H1 (cell line): ENCODE measurements around the gene FREM2. TPM values are rescaled to one million over a fixed set of nuclear protein-coding genes. Genes with fewer than 3 reads are reported as not detected.

ENCODE experiments used
- CTCF ChIA-PET: fragments of 300-600 bp; sonication (Branson Sonifier 250); formaldehyde crosslinking; loops from one replicate; lab custom pipeline; 2021; ENCODE audit not compliant: partially characterized antibody; lab: Charles Lee
- POLR2A ChIA-PET: fragments of 300-600 bp; sonication (Branson Sonifier 250); formaldehyde crosslinking; loops from one replicate; lab custom pipeline; 2021; ENCODE audit warnings: inconsistent platforms; ENCODE audit not compliant: partially characterized antibody; lab: Charles Lee
- DNase-seq, 2 experiments: peaks; one replicate each; pipeline versions ENCODE4 v3.0.0 to v3.0.0-alpha.2; 2010 to 2022; ENCODE audit warnings: low spot score in 2 of 2, low read depth in 1 of 2, mixed read lengths in 1 of 2
- FAIRE-seq: peaks from 2 replicates; lab custom pipeline; 2011; peaks lifted over from hg19 to GRCh38; lab: Jason Lieb, UNC
- H2AFZ ChIP-seq: 2 replicates; pipeline ENCODE4 v1.8.1; 2012; ENCODE audit warnings: low read length, inconsistent platforms
- H2AK5ac ChIP-seq: 2 replicates; pipeline ENCODE4 v1.6.1; 2013; ENCODE audit warnings: low read depth, low read length
- H2BK120ac ChIP-seq: replicated peaks from 2 replicates; pipeline ENCODE3; 2013; ENCODE audit warnings: low read depth, low read length, inconsistent platforms
- H2BK12ac ChIP-seq: 2 replicates; pipeline ENCODE4 v1.6.1; 2013; ENCODE audit warnings: low read depth, low read length
- H2BK15ac ChIP-seq: 2 replicates; pipeline ENCODE4 v1.6.1; 2013; ENCODE audit warnings: low read length
- H2BK20ac ChIP-seq: 2 replicates; pipeline ENCODE4 v1.6.1; 2013; ENCODE audit warnings: low read length
- H2BK5ac ChIP-seq: 2 replicates; pipeline ENCODE4 v1.6.1; 2013; ENCODE audit warnings: low read depth, low read length
- H3K14ac ChIP-seq: 2 replicates; pipeline ENCODE4 v1.6.1; 2013; ENCODE audit warnings: inconsistent platforms; ENCODE audit not compliant: insufficient read length
- H3K18ac ChIP-seq: 2 replicates; pipeline ENCODE4 v1.6.1; 2013; ENCODE audit warnings: low read length; ENCODE audit errors: extremely low read depth
- H3K23ac ChIP-seq: 2 replicates; pipeline ENCODE4 v1.6.1; 2013; ENCODE audit warnings: inconsistent platforms; ENCODE audit not compliant: insufficient read length
- H3K23me2 ChIP-seq: 2 replicates; pipeline ENCODE4 v1.6.1; 2013; ENCODE audit warnings: low read depth, low read length
- H3K27ac ChIP-seq: 2 replicates; pipeline ENCODE4 v1.6.1; 2011; ENCODE audit warnings: low read depth, low read length, inconsistent platforms
- H3K27me3 ChIP-seq, 4 experiments: replicated peaks in 1 of 4; 1 replicate in 1 of 4; 2 replicates in 3 of 4; pipeline versions ENCODE4 v1.6.1 to v1.8.1; 2011 to 2013; ENCODE audit warnings: low read length in 3 of 4, mild to moderate bottlenecking in 3 of 4, inconsistent platforms in 2 of 4, mixed read lengths in 2 of 4, moderate library complexity in 1 of 4; ENCODE audit not compliant: control insufficient read depth in 3 of 4, insufficient read depth in 3 of 4; ENCODE audit errors: extremely low read depth in 1 of 4
- H3K36me3 ChIP-seq, 4 experiments: 2 replicates each; pipeline versions ENCODE4 v1.6.1 to v1.8.1; 2011 to 2013; ENCODE audit warnings: mild to moderate bottlenecking in 4 of 4, low read length in 3 of 4, moderate library complexity in 2 of 4, control low read depth in 1 of 4, inconsistent platforms in 1 of 4; ENCODE audit not compliant: insufficient read depth in 4 of 4, control insufficient read depth in 2 of 4
- H3K4ac ChIP-seq: replicated peaks from 2 replicates; pipeline ENCODE3; 2013; ENCODE audit warnings: low read length, low read depth, mixed read lengths, inconsistent platforms; ENCODE audit not compliant: insufficient read length
- H3K4me1 ChIP-seq, 4 experiments: replicated peaks in 1 of 4; 1 replicate in 1 of 4; 2 replicates in 3 of 4; pipeline versions ENCODE4 v1.6.1 to v1.8.1; 2011 to 2013; ENCODE audit warnings: low read length in 3 of 4, inconsistent platforms in 2 of 4, mixed read lengths in 1 of 4; ENCODE audit not compliant: insufficient read depth in 4 of 4, control insufficient read depth in 3 of 4
- H3K4me2 ChIP-seq, 2 experiments: 2 replicates each; pipeline versions ENCODE4 v1.6.1 to v1.8.1; 2011 to 2013; ENCODE audit warnings: low read depth in 2 of 2, low read length in 2 of 2, control low read depth in 1 of 2, inconsistent platforms in 1 of 2, mild to moderate bottlenecking in 1 of 2; ENCODE audit not compliant: insufficient read depth in 1 of 2
- H3K4me3 ChIP-seq, 4 experiments: fragments of 200-600, 300-600 bp in 1 of 4; sonication (generic), shearing (Covaris generic), sonication (Bioruptor Twin) in 1 of 4; 2 replicates each; pipeline versions ENCODE4 v1.5.1 to v1.8.1; 2011 to 2016; ENCODE audit warnings: low read length in 4 of 4, low read depth in 3 of 4, control low read depth in 2 of 4, inconsistent platforms in 2 of 4, mild to moderate bottlenecking in 2 of 4, mixed read lengths in 1 of 4, moderate library complexity in 1 of 4; ENCODE audit not compliant: insufficient read depth in 2 of 4; ENCODE audit errors: extremely low read depth in 1 of 4
- H3K56ac ChIP-seq: replicated peaks from 2 replicates; pipeline ENCODE3; 2013; ENCODE audit warnings: low read depth, mild to moderate bottlenecking, mixed read lengths, low read length, inconsistent platforms; ENCODE audit not compliant: insufficient read length
- H3K79me1 ChIP-seq: 2 replicates; pipeline ENCODE4 v1.6.1; 2013; ENCODE audit warnings: low read depth, low read length, control low read depth
- H3K79me2 ChIP-seq, 2 experiments: 2 replicates each; pipeline versions ENCODE4 v1.6.1 to v1.8.1; 2012 to 2013; ENCODE audit warnings: low read length in 2 of 2, mild to moderate bottlenecking in 2 of 2, inconsistent platforms in 1 of 2; ENCODE audit not compliant: insufficient read depth in 2 of 2, control insufficient read depth in 1 of 2
- H3K9ac ChIP-seq, 4 experiments: replicated peaks in 1 of 4; 1 replicate in 1 of 4; 2 replicates in 3 of 4; pipeline versions ENCODE4 v1.6.1 to v1.8.1; 2011 to 2013; ENCODE audit warnings: low read depth in 3 of 4, low read length in 3 of 4, control low read depth in 2 of 4, mild to moderate bottlenecking in 2 of 4, moderate library complexity in 2 of 4, inconsistent platforms in 1 of 4; ENCODE audit errors: extremely low read depth in 1 of 4
- H3K9me3 ChIP-seq, 2 experiments: 2 replicates each; pipeline versions ENCODE4 v1.6.1 to v1.8.1; 2012 to 2013; ENCODE audit warnings: mild to moderate bottlenecking in 2 of 2, moderate library complexity in 2 of 2, control low read depth in 1 of 2, inconsistent platforms in 1 of 2, low read depth in 1 of 2, low read length in 1 of 2, mixed read lengths in 1 of 2; ENCODE audit not compliant: insufficient read depth in 2 of 2
- H4K20me1 ChIP-seq, 2 experiments: replicated peaks in 1 of 2; 2 replicates each; pipeline versions ENCODE3 to v1.8.1; 2011 to 2013; ENCODE audit warnings: inconsistent platforms in 2 of 2, low read length in 2 of 2, mild to moderate bottlenecking in 1 of 2; ENCODE audit not compliant: insufficient read depth in 2 of 2, control insufficient read depth in 1 of 2
- H4K5ac ChIP-seq: 2 replicates; pipeline ENCODE4 v1.6.1; 2013; ENCODE audit warnings: low read length, low read depth, mixed read lengths, inconsistent platforms; ENCODE audit not compliant: insufficient read length
- H4K8ac ChIP-seq: 2 replicates; pipeline ENCODE4 v1.8.0; 2013; ENCODE audit warnings: mild to moderate bottlenecking, moderate library complexity, low read length, inconsistent platforms; ENCODE audit not compliant: insufficient read depth; ENCODE audit errors: extremely low read depth
- H4K91ac ChIP-seq: replicated peaks from 2 replicates; pipeline ENCODE3; 2013; ENCODE audit warnings: low read length, mixed read lengths, inconsistent platforms; ENCODE audit not compliant: insufficient read length
- ATF3 ChIP-seq: IDR thresholded peaks from 2 replicates; pipeline ENCODE4 v1.6.1; 2011; ENCODE audit warnings: low read depth, mild to moderate bottlenecking, low read length; ENCODE audit not compliant: insufficient read depth
- CTCF ChIP-seq, 3 experiments: IDR thresholded peaks; 1 replicate in 2 of 3; 2 replicates in 1 of 3; pipeline versions ENCODE4 v1.5.1 to v1.6.1; 2011; ENCODE audit warnings: low read length in 3 of 3, mild to moderate bottlenecking in 3 of 3, inconsistent platforms in 2 of 3, low read depth in 1 of 3, moderate library complexity in 1 of 3; ENCODE audit not compliant: insufficient read depth in 1 of 3; ENCODE audit errors: control extremely low read depth in 1 of 3
- RAD21 ChIP-seq, 2 experiments: IDR thresholded peaks in 1 of 2; conservative IDR thresholded peaks in 1 of 2; 2 replicates each; pipeline ENCODE4 v1.6.1; 2011; ENCODE audit warnings: low read depth in 2 of 2, low read length in 2 of 2, improper control_type of control experiment in 1 of 2, inconsistent platforms in 1 of 2, mild to moderate bottlenecking in 1 of 2, moderate library complexity in 1 of 2
- WGBS, 2 experiments: shearing (Covaris generic) in 1 of 2; methylation state at CpG; one replicate each; pipeline versions ENCODE4 v1.1.6 to v1.1.7; 2013 to 2015; ENCODE audit warnings: low lambda C conversion rate in 2 of 2, mixed read lengths in 2 of 2, inconsistent platforms in 1 of 2, low coverage in 1 of 2, missing lambda C conversion rate in 1 of 2; ENCODE audit not compliant: insufficient replicate concordance in 2 of 2, insufficient coverage in 1 of 2, insufficient read length in 1 of 2; ENCODE audit errors: extremely low coverage in 1 of 2, missing lambda C conversion rate in 1 of 2; 5-methylcytosine and 5-hydroxymethylcytosine counted together
- polyA plus RNA-seq, 7 experiments: library from polyadenylated mRNA; depleted of rRNA in 3 of 7; stranded (reverse) in 5 of 7; unstranded in 2 of 7; fragments of >200 nt in 5 of 7; fragments of 200-250 nt in 2 of 7; gene quantifications; 1 replicate in 5 of 7; 2 replicates in 1 of 7; 4 replicates in 1 of 7; pipeline versions ENCODE4 v1.2.1 to v1.2.3, GENCODE V29; 2011 to 2013; ENCODE audit warnings: missing spikeins in 2 of 7, mixed read lengths in 2 of 7
- total RNA-seq: library from RNA; stranded (reverse); fragmentation: NEBNext Ultra II Directional; extraction: Animal tissue kit (Norgen Biotek cat#: 25700); gene quantifications from 2 replicates; pipeline ENCODE4 v1.2.1, GENCODE V29; 2021

Gene FREM2
- total and polyA plus RNA-seq, 2 of the 8 experiments (the other 6 are each of a cell fraction or from before 2014, with no cell fraction given): 11.6 to 22.8 TPM

GRCh38 chr13:38900188-38900587, 213.3 kb downstream of the FREM2 start:
- no peak overlapping the region for H4K5ac ChIP-seq
- no peak overlapping the region for H3K56ac ChIP-seq
- TF ChIP-seq RAD21 (IDR thresholded peaks at IDR 0.05 in 1 of 2, conservative IDR thresholded peaks at IDR 0.05 in 1 of 2; ENCODE audit: low read depth in 2 of 2, low read length in 2 of 2) (peak; percentile 40 to 60; a peak in 3 of 4 replicates), ATF3 (no peak), CTCF (IDR thresholded peaks at IDR 0.05; ENCODE audit: control extremely low read depth in 1 of 3, insufficient read depth in 1 of 3, low read depth in 1 of 3, low read length in 3 of 3) (peak; percentile 22 to 66 (median 34))
- 61% methylated on average over 3 of the region's 3 CpGs; no CpG with 5 or more reads in 1 of the 2 experiments for WGBS, 2 experiments
- H3K4me2 ChIP-seq: no peak overlapping the region
- no peaks in the 10 kb centered on the region for H3K79me1 ChIP-seq
- no peak overlapping the region for H3K4me3 ChIP-seq
- H3K9me3 ChIP-seq: no peaks in the 10 kb centered on the region; a peak in 1 of 4 replicates
- ChIA-PET CTCF (interaction anchor here (0.8 to 3.2 kb wide), 12 partner anchors 8 to 508 kb away, joined by 3 to 30 read pairs (median 4); no protein-coding TSS in a partner anchor), POLR2A (no interaction called here)
- FAIRE-seq: peak; percentile 65
- no peak overlapping the region for H2BK5ac ChIP-seq
- H3K27me3 ChIP-seq: no peaks in the 10 kb centered on the region
- H3K79me2 ChIP-seq: no peaks in the 10 kb centered on the region
- H3K23me2 ChIP-seq: no peaks in the 10 kb centered on the region
- no peak overlapping the region for H2BK120ac ChIP-seq
- no peak for DNase-seq
- H4K20me1 ChIP-seq: no peaks in the 10 kb centered on the region
- H2BK12ac ChIP-seq: no peak overlapping the region
- H3K4me1 ChIP-seq: no peaks in the 10 kb centered on the region
- no peak overlapping the region for H2BK20ac ChIP-seq
- H3K14ac ChIP-seq: no peak overlapping the region
- no peaks in the 10 kb centered on the region for H3K36me3 ChIP-seq
- H4K91ac ChIP-seq: no peak overlapping the region
- no peak overlapping the region for H3K27ac ChIP-seq
- H2AK5ac ChIP-seq: no peak overlapping the region
- H4K8ac ChIP-seq: no peak overlapping the region
- no peak overlapping the region for H3K4ac ChIP-seq
- no peak overlapping the region for H3K9ac ChIP-seq
- H2BK15ac ChIP-seq: no peak overlapping the region
- H3K23ac ChIP-seq: no peak overlapping the region
- no peak overlapping the region for H2AFZ ChIP-seq
- H3K18ac ChIP-seq: no peak overlapping the region
